Hepatocyte (in vitro differentiated cells): ENCODE results near the gene SERPINA5.

Experiments
- CTCF ChIP-seq: fragments of 200-600 bp; sonication (generic); IDR thresholded peaks from 2 replicates; pipeline ENCODE4 v1.5.1; 2016; ENCODE audit warnings: antibody characterized with exemption, mild to moderate bottlenecking; ENCODE audit not compliant: poor library complexity
- EZH2 ChIP-seq: fragments of 200-600 bp; sonication (generic); IDR thresholded peaks from 2 replicates; pipeline ENCODE4 v1.6.1; 2016; ENCODE audit warnings: antibody characterized with exemption, mild to moderate bottlenecking, borderline replicate concordance
- EZH2phosphoT487 ChIP-seq: fragments of 200-600 bp; sonication (generic); IDR thresholded peaks from one replicate; pipeline ENCODE4 v1.6.1; 2018; ENCODE audit warnings: antibody characterized with exemption, mild to moderate bottlenecking, low read depth, moderate library complexity; ENCODE audit not compliant: unreplicated experiment, severe bottlenecking

DNA sequence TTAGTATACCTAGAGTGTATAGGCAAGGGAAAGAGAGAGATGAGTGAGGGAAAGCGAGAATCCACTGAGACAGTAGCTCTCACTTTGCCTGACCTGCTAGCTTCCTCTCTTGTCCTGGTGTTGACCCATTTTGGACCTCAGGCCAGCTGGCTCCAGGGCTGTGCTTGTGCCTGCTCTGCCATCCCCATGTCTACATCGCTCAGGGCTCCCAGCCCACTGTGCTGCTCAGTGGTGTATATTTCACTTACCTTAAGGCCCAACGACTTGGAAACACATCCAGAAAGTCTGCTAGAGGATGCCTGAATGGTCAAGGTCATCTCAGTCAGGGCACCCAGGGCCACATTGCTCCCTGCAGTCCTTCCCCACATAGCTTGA lies 20.9 kb upstream of the SERPINA5 start:
- TF ChIP-seq CTCF (no peak), EZH2 (no peak), EZH2phosphoT487 (no peak)
